HG02973 (cell line): ENCODE measurements around the gene PCNT.

Source experiments
- ATAC-seq: cut with Tn5 transposase; IDR thresholded peaks from one replicate; pipeline ENCODE4 v1.9.1; 2021; ENCODE audit warnings: moderate library complexity; ENCODE audit not compliant: unreplicated experiment

Gene PCNT

GRCh38 chr21:46328151-46328550 lies 4.2 kb downstream of the PCNT start:
- ATAC-seq, result no peak

DNA sequence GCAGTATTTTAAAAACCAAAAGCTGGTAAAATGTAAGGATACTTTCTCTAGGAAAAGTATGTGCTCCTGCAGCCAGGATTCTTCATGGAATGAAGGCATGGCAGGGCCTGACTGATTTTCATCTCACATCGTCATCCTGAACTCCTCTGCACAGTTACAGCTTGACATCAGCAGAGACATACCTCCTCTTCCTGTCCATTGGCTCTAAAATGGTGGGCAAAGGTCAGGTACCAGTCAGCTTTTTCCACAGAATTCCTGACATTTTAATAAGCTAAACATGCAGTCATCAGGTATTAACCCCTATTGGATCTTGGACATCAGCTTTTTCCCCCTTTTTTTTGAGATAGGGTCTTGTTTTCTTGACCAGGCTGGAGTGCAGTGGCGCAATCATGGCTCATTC lies 5.8 kb downstream of the PCNT start:
- ATAC-seq, result no peak

- no peak for ATAC-seq
Observed at GRCh38 chr21:46334351-46335140, 10.6 kb downstream of the PCNT start.

- ATAC-seq, result no peak
Observed at GRCh38 chr21:46336603-46337002, 12.6 kb downstream of the PCNT start.

GRCh38 chr21:46340998-46341397 lies 17.0 kb downstream of the PCNT start:
- ATAC-seq, result no peak

DNA sequence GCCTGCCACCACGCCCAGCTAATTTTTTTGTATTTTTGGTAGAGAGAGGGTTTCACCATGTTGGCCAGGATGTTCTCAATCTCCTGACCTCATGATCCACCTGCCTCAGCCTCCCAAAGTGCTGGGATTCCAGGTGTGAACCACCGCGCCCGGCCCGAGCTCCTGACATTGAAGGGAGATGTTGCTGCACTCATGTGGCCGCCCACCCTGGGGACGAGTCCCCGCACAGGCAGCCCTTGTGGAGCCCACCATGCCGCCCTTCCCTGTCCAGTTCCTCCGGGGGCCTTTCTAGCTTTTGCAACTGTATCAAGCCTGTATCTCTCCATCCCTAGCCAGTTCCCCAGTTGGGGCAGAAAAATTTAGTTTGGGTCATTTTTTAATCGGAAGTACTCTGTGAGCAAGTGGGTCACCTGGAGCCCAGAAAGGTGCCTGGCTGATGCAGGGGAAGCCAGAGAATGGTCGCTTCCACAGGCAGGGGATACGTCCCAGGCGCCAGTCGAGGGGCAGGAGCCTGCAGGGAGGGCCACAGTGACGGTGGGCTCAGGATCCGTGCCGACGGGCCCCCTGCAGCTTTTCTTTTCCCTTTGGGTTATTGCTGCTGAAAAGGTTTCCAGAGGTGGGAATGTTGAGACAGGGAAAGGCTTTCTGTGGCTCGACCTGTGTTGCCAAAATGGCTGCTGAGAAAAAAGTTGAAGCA lies 20.4 kb downstream of the PCNT start:
- ATAC-seq, result no peak

GRCh38 chr21:46345861-46346260 lies 21.9 kb downstream of the PCNT start:
- no peak for ATAC-seq

DNA sequence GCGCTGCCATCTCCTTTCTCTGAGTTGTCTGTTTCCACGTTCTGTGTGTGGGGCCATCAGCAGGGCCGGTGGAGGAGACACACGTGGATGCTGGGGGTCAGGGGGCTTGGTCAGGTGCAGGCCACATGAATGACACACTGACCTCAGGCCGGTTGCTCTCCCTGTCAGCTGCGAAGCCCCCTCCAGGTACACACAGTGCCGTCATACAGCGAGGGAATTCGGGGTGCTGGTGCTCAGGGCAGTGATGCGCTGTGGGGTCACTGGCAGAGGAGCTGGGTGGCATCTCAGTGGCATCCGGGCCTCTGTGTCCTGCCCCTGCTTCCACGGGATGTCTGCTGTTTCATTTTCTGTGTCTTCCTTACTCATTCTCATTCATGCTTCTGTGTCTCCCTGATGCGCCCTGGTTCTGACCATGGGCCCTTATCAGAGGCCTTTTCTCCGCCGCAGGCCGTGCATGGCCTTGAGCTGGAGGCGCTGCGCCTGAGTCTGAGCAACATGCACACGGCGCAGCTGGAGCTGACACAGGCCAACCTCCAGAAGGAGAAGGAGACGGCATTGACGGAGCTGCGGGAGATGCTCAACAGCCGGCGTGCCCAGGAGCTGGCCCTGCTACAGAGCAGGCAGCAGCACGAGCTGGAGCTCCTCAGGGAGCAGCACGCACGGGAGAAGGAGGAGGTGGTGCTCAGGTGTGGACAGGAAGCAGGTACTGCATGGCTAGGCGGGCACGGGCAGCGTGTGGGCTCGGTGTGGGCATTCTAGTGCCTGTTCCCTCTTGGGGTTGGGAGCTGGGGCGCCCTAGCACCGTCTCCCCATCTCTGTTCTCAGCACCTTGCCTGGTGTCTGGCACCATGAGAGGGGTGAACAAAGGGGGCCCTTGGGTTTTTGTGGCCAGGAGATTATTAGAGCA lies 22.6 kb downstream of the PCNT start:
- no peak for ATAC-seq

GRCh38 chr21:46347203-46347550 lies 23.2 kb downstream of the PCNT start:
- ATAC-seq, result no peak

GRCh38 chr21:46347791-46348381 lies 23.9 kb downstream of the PCNT start:
- no peak for ATAC-seq

DNA sequence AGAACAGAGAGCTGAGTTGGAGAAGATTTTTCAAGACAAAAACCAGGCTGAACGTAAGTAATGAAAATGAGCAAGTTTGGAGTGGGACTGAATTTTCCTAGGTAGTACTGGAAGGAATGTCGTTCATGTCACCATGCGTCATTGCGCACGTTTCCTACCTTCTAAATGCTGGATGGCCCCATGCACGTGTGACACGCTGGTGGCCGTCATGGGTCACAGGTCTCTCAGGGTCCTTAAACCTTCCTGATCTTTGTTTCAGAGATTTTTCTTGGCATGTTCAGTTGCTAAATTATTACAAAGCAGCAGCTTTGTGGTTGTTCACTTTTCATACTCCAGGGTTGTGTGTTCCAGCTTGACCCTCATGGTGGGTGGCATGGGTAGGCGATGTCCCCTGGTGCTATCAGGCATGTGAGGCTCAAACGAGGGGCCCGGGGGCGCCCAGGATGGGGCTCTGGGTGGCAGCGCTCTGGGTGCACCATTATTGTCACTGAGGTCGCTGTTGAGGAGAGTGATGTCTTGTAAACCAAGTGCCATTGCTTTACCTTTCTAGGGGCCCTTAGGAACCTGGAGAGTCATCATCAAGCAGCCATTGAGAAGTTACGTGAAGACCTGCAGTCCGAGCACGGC lies 25.3 kb downstream of the PCNT start:
- no peak for ATAC-seq

DNA sequence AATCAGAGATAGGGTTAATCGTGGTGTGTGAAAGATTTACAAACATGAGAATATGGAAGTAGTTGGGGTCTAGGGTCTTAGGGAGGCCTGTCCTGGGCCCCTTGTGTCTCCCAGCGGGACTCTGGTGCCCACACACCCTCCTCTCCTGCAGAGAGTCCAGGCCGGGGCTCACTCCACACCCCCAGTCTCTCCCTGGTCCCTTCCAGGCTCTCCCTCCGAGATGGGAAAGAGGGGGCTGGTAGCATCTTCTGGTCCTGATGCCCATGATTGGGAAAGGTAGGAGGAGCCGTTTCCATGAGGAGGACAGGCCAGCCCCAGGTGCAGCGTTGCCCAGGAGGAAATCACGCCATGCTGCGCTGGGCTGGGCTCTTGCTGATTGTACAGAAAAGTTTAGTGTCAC lies 26.6 kb downstream of the PCNT start:
- ATAC-seq, result no peak

DNA sequence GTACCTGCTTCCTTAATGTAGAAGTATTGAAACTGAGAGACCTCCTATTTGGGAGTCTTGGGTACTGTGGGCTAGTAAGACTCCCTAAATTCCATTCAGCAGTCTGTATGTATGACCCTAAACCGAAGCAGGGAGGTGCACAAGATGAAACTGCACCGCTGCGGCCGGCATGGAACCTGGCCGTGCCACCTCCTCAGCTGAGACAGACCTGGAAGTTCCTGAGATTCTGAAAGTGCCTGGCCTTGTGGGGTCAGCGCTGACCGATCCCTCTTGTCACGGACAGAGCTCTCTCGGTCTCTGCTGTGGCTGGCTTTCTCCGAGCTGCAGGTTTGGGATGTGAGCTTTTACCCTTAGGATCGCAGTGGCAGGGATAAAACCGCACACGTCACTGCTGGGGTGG lies 27.0 kb downstream of the PCNT start:
- no peak for ATAC-seq

DNA sequence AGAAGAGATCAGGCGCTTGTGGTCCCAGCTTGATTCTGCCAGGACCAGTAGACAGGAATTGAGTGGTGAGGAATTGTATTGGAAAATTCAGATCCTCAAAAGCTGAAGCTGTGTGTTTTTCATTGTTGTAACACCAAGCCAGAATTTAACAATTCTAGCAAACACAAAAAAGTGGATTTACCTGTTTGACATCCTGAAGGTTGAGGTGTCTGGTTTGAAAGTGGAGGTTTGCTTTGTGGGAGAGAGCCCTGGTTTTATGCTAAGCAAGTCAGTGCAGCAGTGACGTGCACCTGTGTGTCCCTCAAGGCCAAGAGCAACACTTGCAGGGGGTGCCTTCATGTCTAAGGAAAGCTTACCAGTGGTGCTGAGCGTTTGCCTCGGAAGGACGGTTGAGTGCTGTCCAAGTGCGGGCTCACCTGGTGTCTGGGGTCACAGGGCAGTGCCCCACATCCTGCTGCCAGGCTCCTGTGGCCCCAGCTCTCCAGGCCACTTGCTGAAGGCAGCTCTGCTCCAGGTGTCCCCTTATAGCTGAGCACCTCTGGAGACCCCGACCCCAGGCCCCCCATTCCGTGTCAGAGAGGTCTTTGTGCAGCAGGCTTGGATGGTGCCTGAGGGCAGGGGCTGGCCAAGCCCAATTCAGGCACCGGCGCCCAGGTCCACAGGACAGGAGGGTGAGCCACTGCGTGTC lies 27.7 kb downstream of the PCNT start:
- no peak for ATAC-seq

DNA sequence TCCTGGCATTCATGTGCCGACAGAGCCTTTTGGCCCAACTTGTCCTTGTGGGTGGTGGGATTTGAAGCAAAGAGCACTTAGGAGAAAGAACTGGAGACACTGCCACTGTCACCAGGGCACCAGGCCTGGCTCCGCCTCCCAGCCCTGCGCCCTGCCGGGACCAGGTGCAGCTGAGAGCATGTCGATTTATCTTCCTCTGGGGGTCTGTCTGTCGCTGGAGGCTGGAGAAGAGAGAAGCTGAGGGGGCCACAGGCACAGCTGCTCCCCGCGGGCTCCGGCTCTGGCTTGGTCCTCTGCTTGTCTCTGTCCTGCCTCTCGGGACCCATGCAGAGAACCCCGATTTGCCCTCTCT lies 28.2 kb downstream of the PCNT start:
- no peak for ATAC-seq

DNA sequence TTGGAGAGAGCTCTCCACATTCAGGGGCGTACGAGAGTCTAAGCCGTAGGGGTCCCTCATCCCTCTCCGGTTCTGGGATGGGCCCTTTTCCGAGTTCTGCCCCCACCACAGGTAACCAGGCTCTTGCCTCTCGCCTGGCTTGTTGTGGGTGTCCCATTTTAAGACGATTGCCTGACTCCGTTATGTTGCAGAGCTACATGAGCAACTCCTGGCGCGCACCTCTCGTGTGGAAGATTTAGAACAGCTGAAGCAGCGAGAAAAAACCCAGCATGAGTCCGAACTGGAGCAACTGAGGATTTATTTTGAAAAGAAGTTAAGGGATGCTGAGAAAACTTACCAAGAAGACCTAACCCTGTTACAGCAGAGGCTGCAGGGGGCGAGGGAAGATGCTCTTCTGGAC lies 29.0 kb downstream of the PCNT start:
- ATAC-seq, result no peak

DNA sequence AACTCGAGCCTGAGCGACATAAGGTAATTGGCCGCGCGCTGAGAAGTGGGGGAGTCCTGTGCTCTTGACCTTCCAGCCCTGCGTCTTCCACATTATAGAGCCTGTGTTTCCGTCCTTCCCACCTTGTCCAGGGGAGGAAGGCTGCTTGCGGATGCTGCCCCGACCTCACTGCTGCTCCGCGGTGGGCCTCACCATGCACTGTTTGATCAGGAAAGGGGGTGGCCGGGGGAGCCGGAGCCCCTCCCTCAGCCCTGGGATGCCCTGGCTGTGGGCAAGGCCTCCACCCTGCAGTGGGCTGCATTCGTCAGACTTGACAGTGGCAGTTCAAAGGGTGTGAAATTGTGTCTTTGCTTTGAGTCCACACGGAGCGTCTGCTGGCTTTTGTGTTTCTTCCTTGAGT lies 30.1 kb downstream of the PCNT start:
- no peak for ATAC-seq

DNA sequence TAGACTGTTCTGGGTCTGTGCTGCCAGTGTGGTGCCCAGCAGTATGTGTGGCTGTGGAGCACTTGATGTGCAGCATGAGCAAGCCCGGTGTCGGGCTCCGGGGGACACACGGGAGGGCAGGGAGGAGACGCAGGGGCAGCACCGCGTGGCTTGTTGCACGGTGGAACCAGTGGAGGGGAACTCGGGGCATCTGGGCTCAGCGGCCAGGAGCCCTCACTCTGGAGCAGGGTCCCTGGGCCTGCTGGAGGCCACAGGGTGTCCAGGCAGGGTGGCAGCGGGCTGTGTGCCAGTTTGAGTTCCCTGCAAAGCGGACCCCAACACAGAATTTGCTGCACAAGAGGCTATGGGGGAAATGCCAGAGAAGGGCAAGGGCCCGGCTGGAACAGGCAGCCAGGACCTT lies 30.6 kb downstream of the PCNT start:
- ATAC-seq, result no peak

- no peak for ATAC-seq
Observed at GRCh38 chr21:46355161-46356004, 31.4 kb downstream of the PCNT start.

GRCh38 chr21:46356005-46356338 lies 32.0 kb downstream of the PCNT start:
- no peak for ATAC-seq
